Measurements from ENCODE around the gene SLC20A1.
A peak's percentile ranks its signal among the peaks of the same experiment; 100 is the strongest.

The SLC20A1 gene

DNA sequence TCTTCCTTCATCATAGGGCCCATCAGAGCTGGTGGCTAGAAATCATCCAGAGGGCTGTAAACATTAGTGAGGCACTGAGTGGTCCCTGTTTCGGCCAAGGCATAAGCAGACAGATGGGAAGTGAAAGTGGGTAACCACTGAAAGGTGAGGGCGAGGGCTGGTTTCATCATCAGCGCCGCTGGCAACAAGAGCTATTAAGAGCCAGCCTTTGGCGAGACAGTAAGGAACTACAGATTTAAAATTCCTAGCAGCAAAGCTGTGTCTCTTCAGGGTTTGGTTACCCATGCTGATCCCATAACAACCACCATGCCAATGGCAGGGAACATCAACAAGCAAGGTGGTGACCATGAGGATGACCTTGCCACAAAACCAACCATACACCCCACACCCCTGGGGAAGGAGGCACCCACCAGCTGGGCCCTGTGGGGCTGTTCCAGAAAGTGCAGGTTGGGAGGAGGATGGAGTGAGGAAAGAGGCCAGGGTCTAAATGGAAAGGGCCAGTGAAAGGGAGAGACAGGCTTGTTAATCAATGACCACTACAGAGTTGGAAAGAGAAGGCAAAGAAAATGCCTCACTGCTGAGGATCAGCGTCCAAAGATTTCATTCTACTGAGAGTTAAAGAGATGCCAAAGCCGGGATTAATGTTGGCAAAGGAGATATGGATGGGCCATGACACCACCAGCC is 9.0 kb upstream of the SLC20A1 start:
- TF ChIP-seq, protein P1, sequence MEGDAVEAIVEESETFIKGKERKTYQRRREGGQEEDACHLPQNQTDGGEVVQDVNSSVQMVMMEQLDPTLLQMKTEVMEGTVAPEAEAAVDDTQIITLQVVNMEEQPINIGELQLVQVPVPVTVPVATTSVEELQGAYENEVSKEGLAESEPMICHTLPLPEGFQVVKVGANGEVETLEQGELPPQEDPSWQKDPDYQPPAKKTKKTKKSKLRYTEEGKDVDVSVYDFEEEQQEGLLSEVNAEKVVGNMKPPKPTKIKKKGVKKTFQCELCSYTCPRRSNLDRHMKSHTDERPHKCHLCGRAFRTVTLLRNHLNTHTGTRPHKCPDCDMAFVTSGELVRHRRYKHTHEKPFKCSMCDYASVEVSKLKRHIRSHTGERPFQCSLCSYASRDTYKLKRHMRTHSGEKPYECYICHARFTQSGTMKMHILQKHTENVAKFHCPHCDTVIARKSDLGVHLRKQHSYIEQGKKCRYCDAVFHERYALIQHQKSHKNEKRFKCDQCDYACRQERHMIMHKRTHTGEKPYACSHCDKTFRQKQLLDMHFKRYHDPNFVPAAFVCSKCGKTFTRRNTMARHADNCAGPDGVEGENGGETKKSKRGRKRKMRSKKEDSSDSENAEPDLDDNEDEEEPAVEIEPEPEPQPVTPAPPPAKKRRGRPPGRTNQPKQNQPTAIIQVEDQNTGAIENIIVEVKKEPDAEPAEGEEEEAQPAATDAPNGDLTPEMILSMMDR (IDR thresholded peaks at IDR 0.05; ENCODE audit: insufficient read depth, low read length, poor library complexity, severe bottlenecking) = no peak
- Histone ChIP-seq H3K4me3 (replicated peaks; ENCODE audit: low read depth, low read length) (no peak overlapping the region), H3K36me3 (ENCODE audit: control insufficient read depth, insufficient read depth, low read length) (no peaks in the 10 kb centered on the region), H3K27me3 (replicated peaks; ENCODE audit: control insufficient read depth, insufficient read depth, low read length) (peaks cover 2% of the 10 kb centered on the region; the same call in 1 of the 2 replicates)
- peak; percentile 37 for DNase-seq (ENCODE audit: extremely low read depth, insufficient read length)

DNA sequence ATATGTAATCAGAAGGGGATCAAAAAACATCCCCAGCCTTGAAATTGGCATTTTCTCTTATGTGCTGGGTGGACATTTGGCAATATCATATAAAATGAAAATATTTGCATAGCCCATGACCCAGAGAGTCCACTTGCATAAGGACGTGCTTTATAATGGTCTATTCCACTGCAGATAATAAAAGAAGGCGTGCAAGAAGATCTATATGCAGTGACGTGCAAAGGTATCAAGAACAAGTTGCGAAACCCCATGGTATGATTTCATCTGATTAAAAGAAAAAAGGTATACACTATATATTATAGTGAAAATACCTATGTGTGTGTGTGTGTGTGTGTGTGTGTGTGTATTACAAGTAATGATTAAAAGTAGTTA is 8.5 kb upstream of the SLC20A1 start:
- TF ChIP-seq, protein P1 (IDR thresholded peaks at IDR 0.05; ENCODE audit: insufficient read depth, low read length, poor library complexity, severe bottlenecking) = no peak
- no peak overlapping the region for H3K4me3 ChIP-seq (replicated peaks; ENCODE audit: low read depth, low read length)
- no peaks in the 10 kb centered on the region for H3K36me3 ChIP-seq (ENCODE audit: control insufficient read depth, insufficient read depth, low read length)
- DNase-seq (ENCODE audit: extremely low read depth, insufficient read length) = no peak
- peaks cover 2% of the 10 kb centered on the region; the same call in 1 of the 2 replicates for H3K27me3 ChIP-seq (replicated peaks; ENCODE audit: control insufficient read depth, insufficient read depth, low read length)

DNA sequence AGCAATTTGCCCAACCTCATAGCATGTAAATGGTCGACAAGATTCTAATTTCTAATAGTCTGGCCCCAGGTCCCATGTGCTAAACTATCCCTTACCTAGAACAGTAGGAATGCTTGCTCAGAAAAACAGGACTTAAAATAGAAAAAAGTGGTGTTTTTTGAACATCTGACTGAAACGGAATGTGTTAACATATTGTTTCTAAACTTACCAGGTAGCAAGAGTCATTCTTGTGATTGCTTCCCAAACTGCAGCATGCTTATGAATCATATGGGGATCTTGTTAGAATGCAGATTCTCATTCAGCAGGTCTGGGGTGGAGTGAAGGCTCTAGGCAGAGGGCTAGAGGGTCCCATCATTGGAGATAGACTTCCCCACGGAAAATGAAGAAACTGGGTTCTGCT is 5.8 kb upstream of the SLC20A1 start:
- no peaks in the 10 kb centered on the region for H3K36me3 ChIP-seq (ENCODE audit: control insufficient read depth, insufficient read depth, low read length)
- H3K27me3 ChIP-seq (replicated peaks; ENCODE audit: control insufficient read depth, insufficient read depth, low read length) = peaks cover 2% of the 10 kb centered on the region; the same call in 1 of the 2 replicates
- TF ChIP-seq, protein P1 (IDR thresholded peaks at IDR 0.05; ENCODE audit: insufficient read depth, low read length, poor library complexity, severe bottlenecking) = no peak
- H3K4me3 ChIP-seq (replicated peaks; ENCODE audit: low read depth, low read length) = no peak overlapping the region
- DNase-seq (ENCODE audit: extremely low read depth, insufficient read length) = no peak

DNA sequence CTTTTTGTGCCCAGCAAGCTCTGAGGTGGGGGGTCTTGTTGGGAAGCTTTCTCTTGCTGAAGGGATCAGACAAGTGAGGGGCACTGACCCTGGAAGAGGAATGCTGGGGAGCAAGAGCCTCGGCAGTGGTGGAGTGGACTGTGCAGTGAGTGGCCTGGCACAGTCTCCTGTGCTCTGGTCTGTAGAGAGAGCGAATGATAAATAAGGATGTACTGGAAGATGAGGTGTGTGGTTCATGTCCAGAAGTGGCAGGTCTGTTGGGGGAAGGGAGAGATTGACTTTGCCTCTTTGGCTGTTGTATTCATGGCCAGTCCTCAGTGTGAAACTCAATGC is 5.3 kb upstream of the SLC20A1 start:
- H3K36me3 ChIP-seq (ENCODE audit: control insufficient read depth, insufficient read depth, low read length) = no peaks in the 10 kb centered on the region
- H3K4me3 ChIP-seq (replicated peaks; ENCODE audit: low read depth, low read length) = no peak overlapping the region
- DNase-seq (ENCODE audit: extremely low read depth, insufficient read length) = no peak
- H3K27me3 ChIP-seq (replicated peaks; ENCODE audit: control insufficient read depth, insufficient read depth, low read length) = peaks cover 2% of the 10 kb centered on the region; the same call in 1 of the 2 replicates
- TF ChIP-seq, protein P1 (IDR thresholded peaks at IDR 0.05; ENCODE audit: insufficient read depth, low read length, poor library complexity, severe bottlenecking) = no peak

DNA sequence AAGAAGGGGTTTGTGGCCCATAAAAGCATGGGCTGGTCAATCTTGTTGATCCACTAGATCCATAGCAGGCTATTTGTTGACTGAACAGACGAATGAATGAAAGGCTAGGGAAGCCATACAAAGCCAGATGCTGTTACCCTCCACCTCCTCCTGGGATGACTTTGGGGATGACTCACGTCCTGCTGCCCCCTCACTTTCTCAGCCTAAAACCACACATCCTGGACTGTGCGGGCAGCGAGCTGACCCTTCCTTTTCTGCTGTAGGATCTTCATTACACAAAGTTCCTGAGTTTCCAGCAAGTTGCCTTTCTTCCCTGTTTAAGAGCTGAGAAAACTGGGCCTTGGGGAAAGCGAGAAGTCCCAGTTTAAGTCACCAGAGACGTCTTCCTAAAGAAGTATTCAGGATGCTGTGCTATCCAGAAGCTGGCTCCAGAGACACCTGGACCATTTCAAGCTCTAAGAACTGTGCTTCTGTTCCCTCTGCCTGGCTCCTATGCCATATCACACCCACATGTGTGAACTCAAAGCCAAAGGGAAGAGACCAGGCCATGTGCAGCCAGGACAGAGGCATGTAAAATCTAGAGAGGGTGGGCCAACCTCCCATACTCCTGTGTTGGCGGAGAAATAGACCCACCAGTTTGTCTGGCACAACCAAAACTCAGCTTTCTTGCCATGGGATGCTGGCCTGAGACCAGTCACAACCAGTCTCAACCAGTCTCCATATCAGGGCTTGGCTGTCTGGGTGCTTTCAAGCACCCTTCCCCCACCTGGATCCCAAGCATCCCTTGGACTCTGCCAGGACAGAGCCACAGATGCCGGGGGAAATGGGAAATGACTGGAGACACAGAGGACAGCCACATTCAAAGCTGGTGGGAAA is 4.7 kb upstream of the SLC20A1 start:
- TF ChIP-seq, protein P1 (IDR thresholded peaks at IDR 0.05; ENCODE audit: insufficient read depth, low read length, poor library complexity, severe bottlenecking) = no peak
- DNase-seq (ENCODE audit: extremely low read depth, insufficient read length) = no peak
- H3K27me3 ChIP-seq (replicated peaks; ENCODE audit: control insufficient read depth, insufficient read depth, low read length) = peaks cover 2% of the 10 kb centered on the region; the same call in 1 of the 2 replicates
- no peaks in the 10 kb centered on the region for H3K36me3 ChIP-seq (ENCODE audit: control insufficient read depth, insufficient read depth, low read length)
- no peak overlapping the region for H3K4me3 ChIP-seq (replicated peaks; ENCODE audit: low read depth, low read length)
